ENCODE results near the gene WFDC6.

GRCh38 chr20:45497971-45498494 is 41.2 kb downstream of the WFDC6 start:
- TF ChIP-seq CTCF (conservative IDR thresholded peaks at IDR 0.05; ENCODE audit: low read length) (no peak), EZH2phosphoT487 (IDR thresholded peaks at IDR 0.05; ENCODE audit: borderline replicate concordance) (no peak)
